Activated CD4-positive, CD25-positive, alpha-beta regulatory T cell treated with anti-CD3 and anti-CD28 coated beads, Interleukin-2, amount 50 U/mL, for 16 hours (primary cell): ENCODE data around the gene EMB.
"Not testable (repeated sequence)": the region's sequence is repeated elsewhere in the genome, so short reads cannot be mapped to it uniquely, and the experiment has no call there.

Experiments used
- DNase-seq: peaks from one replicate; pipeline ENCODE4 v3.0.0-alpha.2; 2020; ENCODE audit warnings: low read depth, low spot score

Gene EMB

GRCh38 chr5:50421184-50421950, 19.7 kb downstream of the EMB start:
- not testable (repeated sequence) for DNase-seq

GRCh38 chr5:50420343-50420935, 20.6 kb downstream of the EMB start:
- DNase-seq: no peak

- not testable (repeated sequence) for DNase-seq
Observed at GRCh38 chr5:50419656-50420055, 21.4 kb downstream of the EMB start.

- not testable (repeated sequence) for DNase-seq
Observed at GRCh38 chr5:50416637-50417036, 24.5 kb downstream of the EMB start.

- no peak for DNase-seq
Observed at GRCh38 chr5:50415912-50416311, 25.2 kb downstream of the EMB start.

GRCh38 chr5:50410932-50411331, 30.2 kb downstream of the EMB start:
- DNase-seq: not testable (repeated sequence)

- no peak for DNase-seq
Observed at GRCh38 chr5:50406877-50407276, 34.2 kb downstream of the EMB start.

GRCh38 chr5:50401336-50401735, 39.8 kb downstream of the EMB start:
- no peak for DNase-seq

- not testable (repeated sequence) for DNase-seq
Observed at GRCh38 chr5:50393925-50394609, 47.0 kb downstream of the EMB start.

- not testable (repeated sequence) for DNase-seq
Observed at GRCh38 chr5:50392289-50392688, 48.8 kb downstream of the EMB start.

- not testable (repeated sequence) for DNase-seq
Observed at GRCh38 chr5:50384381-50384780, 56.7 kb downstream of the EMB start.

- not testable (repeated sequence) for DNase-seq
Observed at GRCh38 chr5:50376696-50377095, 64.4 kb downstream of the EMB start.

- DNase-seq: not testable (repeated sequence)
Observed at GRCh38 chr5:50369287-50370033, 71.6 kb downstream of the EMB start.

- no peak for DNase-seq
Observed at GRCh38 chr5:50365426-50366251, 75.4 kb downstream of the EMB start.

- DNase-seq: not testable (repeated sequence)
Observed at GRCh38 chr5:50364535-50365309, 76.4 kb downstream of the EMB start.

GRCh38 chr5:50359187-50359586, 81.9 kb downstream of the EMB start:
- DNase-seq: no peak

GRCh38 chr5:50352382-50352781, 88.7 kb downstream of the EMB start:
- no peak for DNase-seq
